Measurements from ENCODE around the gene LYPD6.

The LYPD6 gene

GRCh38 chr2:149393614-149394013 lies 63.2 kb downstream of the LYPD6 start:
- Histone ChIP-seq H3K9ac (ENCODE audit: low read length) (no peak overlapping the region), H3K4me3 (ENCODE audit: low read length) (no peak overlapping the region), H3K4me2 (ENCODE audit: low read depth, low read length) (no peak overlapping the region), H3K36me3 (replicated peaks; ENCODE audit: insufficient read depth, low read length) (no peaks in the 10 kb centered on the region), H3K9me2 (replicated peaks; ENCODE audit: insufficient read depth, low read length) (no peaks in the 10 kb centered on the region), H3F3A (ENCODE audit: insufficient read depth, low read length) (no peaks in the 10 kb centered on the region), H2AFZ (ENCODE audit: low read length) (no peak overlapping the region), H3K9me3 (replicated peaks; ENCODE audit: insufficient read depth, low read length) (no peaks in the 10 kb centered on the region), H3K4me1 (ENCODE audit: low read length) (no peaks in the 10 kb centered on the region), H3K27ac (ENCODE audit: low read length) (no peak overlapping the region), H4K20me1 (ENCODE audit: insufficient read depth, low read length) (no peaks in the 10 kb centered on the region), H3K79me2 (ENCODE audit: low read length) (no peaks in the 10 kb centered on the region), H3K27me3 (replicated peaks; ENCODE audit: insufficient read depth, low read length) (no peaks in the 10 kb centered on the region)
- TF ChIP-seq EZH2phosphoT487 (IDR thresholded peaks at IDR 0.05; ENCODE audit: low read length) = no peak
- TF ChIP-seq CTCF (IDR thresholded peaks at IDR 0.05; ENCODE audit: low read length) = no peak
- no peak for DNase-seq

- Histone ChIP-seq H3K27ac (ENCODE audit: low read length) (no peak overlapping the region), H3K4me1 (ENCODE audit: low read length) (no peaks in the 10 kb centered on the region), H2AFZ (ENCODE audit: low read length) (no peak overlapping the region)
Measured at GRCh38 chr2:149394864-149395263, 64.5 kb downstream of the LYPD6 start.

GRCh38 chr2:149399934-149400615 lies 69.7 kb downstream of the LYPD6 start:
- H3K79me2 ChIP-seq (ENCODE audit: low read length) = no peaks in the 10 kb centered on the region
- H3K9me3 ChIP-seq (replicated peaks; ENCODE audit: insufficient read depth, low read length) = no peaks in the 10 kb centered on the region
- H3K27ac ChIP-seq (ENCODE audit: low read length) = no peak overlapping the region
- H3K9me2 ChIP-seq (replicated peaks; ENCODE audit: insufficient read depth, low read length) = no peaks in the 10 kb centered on the region
- H2AFZ ChIP-seq (ENCODE audit: low read length) = no peak overlapping the region
- no peak overlapping the region for H3K4me3 ChIP-seq (ENCODE audit: low read length)
- H3K27me3 ChIP-seq (replicated peaks; ENCODE audit: insufficient read depth, low read length) = no peaks in the 10 kb centered on the region
- no peak overlapping the region for H3K4me2 ChIP-seq (ENCODE audit: low read depth, low read length)
- H3K9ac ChIP-seq (ENCODE audit: low read length) = no peak overlapping the region
- TF ChIP-seq EZH2phosphoT487 (IDR thresholded peaks at IDR 0.05; ENCODE audit: low read length) (no peak), EZH2 (optimal IDR thresholded peaks at IDR 0.05; ENCODE audit: low read depth, low read length) (no peak)
- no peaks in the 10 kb centered on the region for H3K4me1 ChIP-seq (ENCODE audit: low read length)
- DNase-seq = no peak
- H3F3A ChIP-seq (ENCODE audit: insufficient read depth, low read length) = no peaks in the 10 kb centered on the region
- H4K20me1 ChIP-seq (ENCODE audit: insufficient read depth, low read length) = no peaks in the 10 kb centered on the region
- H3K36me3 ChIP-seq (replicated peaks; ENCODE audit: insufficient read depth, low read length) = no peaks in the 10 kb centered on the region

More at GRCh38 chr2:149394864-149395263, 64.5 kb downstream of the LYPD6 start:
- H3K4me3 ChIP-seq (ENCODE audit: low read length) = no peak overlapping the region
- no peaks in the 10 kb centered on the region for H3K9me3 ChIP-seq (replicated peaks; ENCODE audit: insufficient read depth, low read length)
- no peak overlapping the region for H3K9ac ChIP-seq (ENCODE audit: low read length)
- no peak overlapping the region for H3K4me2 ChIP-seq (ENCODE audit: low read depth, low read length)
- TF ChIP-seq EZH2 (optimal IDR thresholded peaks at IDR 0.05; ENCODE audit: low read depth, low read length) (no peak), CTCF (IDR thresholded peaks at IDR 0.05; ENCODE audit: low read length) (no peak), EZH2phosphoT487 (IDR thresholded peaks at IDR 0.05; ENCODE audit: low read length) (no peak)
- H3K36me3 ChIP-seq (replicated peaks; ENCODE audit: insufficient read depth, low read length) = no peaks in the 10 kb centered on the region
- no peaks in the 10 kb centered on the region for H3F3A ChIP-seq (ENCODE audit: insufficient read depth, low read length)
- DNase-seq = no peak
- no peaks in the 10 kb centered on the region for H3K79me2 ChIP-seq (ENCODE audit: low read length)
- H4K20me1 ChIP-seq (ENCODE audit: insufficient read depth, low read length) = no peaks in the 10 kb centered on the region
- H3K9me2 ChIP-seq (replicated peaks; ENCODE audit: insufficient read depth, low read length) = no peaks in the 10 kb centered on the region
- no peaks in the 10 kb centered on the region for H3K27me3 ChIP-seq (replicated peaks; ENCODE audit: insufficient read depth, low read length)

- Histone ChIP-seq H4K20me1 (ENCODE audit: insufficient read depth, low read length) (no peaks in the 10 kb centered on the region), H3F3A (ENCODE audit: insufficient read depth, low read length) (no peaks in the 10 kb centered on the region), H3K9ac (ENCODE audit: low read length) (no peak overlapping the region), H3K9me2 (replicated peaks; ENCODE audit: insufficient read depth, low read length) (no peaks in the 10 kb centered on the region), H3K27ac (ENCODE audit: low read length) (no peak overlapping the region), H3K9me3 (replicated peaks; ENCODE audit: insufficient read depth, low read length) (no peaks in the 10 kb centered on the region), H3K4me1 (ENCODE audit: low read length) (no peaks in the 10 kb centered on the region), H3K4me3 (ENCODE audit: low read length) (no peak overlapping the region), H2AFZ (ENCODE audit: low read length) (no peak overlapping the region), H3K27me3 (replicated peaks; ENCODE audit: insufficient read depth, low read length) (no peaks in the 10 kb centered on the region), H3K36me3 (replicated peaks; ENCODE audit: insufficient read depth, low read length) (no peaks in the 10 kb centered on the region), H3K79me2 (ENCODE audit: low read length) (no peaks in the 10 kb centered on the region), H3K4me2 (ENCODE audit: low read depth, low read length) (no peak overlapping the region)
- TF ChIP-seq CTCF (IDR thresholded peaks at IDR 0.05; ENCODE audit: low read length) (no peak), EZH2 (optimal IDR thresholded peaks at IDR 0.05; ENCODE audit: low read depth, low read length) (no peak), EZH2phosphoT487 (IDR thresholded peaks at IDR 0.05; ENCODE audit: low read length) (no peak)
- no peak for DNase-seq
Measured at GRCh38 chr2:149400997-149401396, 70.6 kb downstream of the LYPD6 start.

Measured in MM.1S (cell line).